Smooth muscle cell of the coronary artery (primary cell): ENCODE data around the gene TNNT2. TPM values are rescaled to one million over a fixed set of nuclear protein-coding genes. Genes with fewer than 3 reads are reported as not detected.

Experiments used
- total RNA-seq: library from RNA; depleted of rRNA; stranded (reverse); fragments of >200 nt; gene quantifications from 2 replicates; pipeline ENCODE4 v1.2.3, GENCODE V29; 2014; ENCODE audit warnings: low replicate concordance

The TNNT2 gene
- 0.35 TPM in 1 of 2 replicates, not detected in the other for total RNA-seq

DNA sequence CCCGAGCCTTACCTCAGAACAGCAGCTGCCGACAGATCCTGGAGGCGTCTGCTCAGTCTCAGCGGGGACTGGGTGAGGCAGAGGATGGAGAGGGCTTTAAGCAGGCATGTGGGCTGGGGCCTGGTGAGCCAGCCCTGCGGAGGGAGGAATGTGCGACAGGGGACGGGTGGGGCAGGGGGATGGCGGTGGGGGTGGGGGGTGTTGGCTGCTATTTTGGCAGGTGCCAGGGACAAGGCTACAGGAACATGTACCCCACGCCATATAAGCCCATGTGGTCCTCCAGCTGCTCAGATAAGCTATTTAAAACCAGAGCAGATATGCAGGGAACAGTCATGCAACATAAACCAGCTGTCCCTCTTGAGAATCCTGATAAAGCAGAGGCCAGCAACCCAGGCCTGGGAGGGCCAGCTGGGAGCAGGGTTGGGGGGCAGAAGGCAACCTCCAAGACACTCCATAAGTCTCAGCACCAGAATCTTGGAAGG, at the start of gene TNNT2:
Gene TNNT2, minus strand, starts transcription at position 70 of the 482 bp plus-strand sequence. CDS start 4,426 bp downstream, outside the sequence.

DNA sequence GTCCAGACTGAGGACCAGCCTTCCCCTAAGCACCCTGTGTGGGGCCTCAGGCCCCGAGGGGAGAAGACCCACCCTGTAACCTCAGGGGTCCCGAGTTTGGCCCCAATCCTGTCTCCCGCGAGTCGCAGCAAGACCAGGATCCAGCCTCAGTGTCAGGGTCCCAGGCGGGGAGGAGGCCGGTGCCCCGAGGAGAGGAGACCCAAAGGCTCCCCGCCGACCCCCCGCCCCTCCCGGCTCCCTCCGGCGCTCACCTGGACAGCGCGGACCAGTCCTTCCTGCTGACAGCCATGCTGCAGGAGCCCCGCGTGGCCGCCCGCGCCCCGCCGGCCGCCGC, 21.5 kb upstream of the TNNT2 start, which contains the start of gene LAD1:
Gene LAD1, minus strand, starts transcription at position 307 of the 334 bp plus-strand sequence. Its CDS starts 18 bp downstream, at position 289.

Other genes starting within 250 kb of the TNNT2 start
- gene TMEM9, start 223.2 kb downstream of the TNNT2 start, total RNA-seq: 107 and 134 TPM in 2 replicates
- 0.82 TPM in 1 of 2 replicates, not detected in the other for gene IGFN1, start 186.9 kb downstream of the TNNT2 start, total RNA-seq
- gene PKP1, start 94.2 kb downstream of the TNNT2 start, total RNA-seq: 0.23 TPM in 1 of 2 replicates, not detected in the other
- 1.1 TPM in 1 of 2 replicates, not detected in the other for gene LAD1, start 21.6 kb upstream of the TNNT2 start, total RNA-seq
- not detected in 2 replicates for gene TNNI1, start 44.0 kb upstream of the TNNT2 start, total RNA-seq
- gene PHLDA3, start 91.5 kb upstream of the TNNT2 start, total RNA-seq: 76.0 and 136 TPM in 2 replicates
- gene CSRP1, start 129.4 kb upstream of the TNNT2 start, total RNA-seq: 179 and 270 TPM in 2 replicates
- gene NAV1, start 161.4 kb upstream of the TNNT2 start, total RNA-seq: 6.9 and 26.6 TPM in 2 replicates